Kidney epithelial cell (primary cell): ENCODE data around the gene BSPRY. TPM values are rescaled to one million over a fixed set of nuclear protein-coding genes. Genes with fewer than 3 reads are reported as not detected.
"Not testable (repeated sequence)": the region's sequence is repeated elsewhere in the genome, so short reads cannot be mapped to it uniquely, and the experiment has no call there.

Experiments
- DNase-seq: peaks from one replicate; pipeline ENCODE4 v3.0.0-alpha.2; 2010; ENCODE audit warnings: low read depth
- H3K27me3 ChIP-seq: 2 replicates; pipeline ENCODE4 v1.6.0; 2011; ENCODE audit warnings: low read length; ENCODE audit not compliant: control insufficient read depth, insufficient read depth
- H3K36me3 ChIP-seq: 2 replicates; pipeline ENCODE4 v1.5.1; 2011; ENCODE audit warnings: low read length; ENCODE audit not compliant: control insufficient read depth, insufficient read depth
- H3K4me3 ChIP-seq: 2 replicates; pipeline ENCODE4 v1.5.1; 2011; ENCODE audit warnings: low read depth, mild to moderate bottlenecking, control low read depth, low read length
- total RNA-seq: library from RNA; depleted of rRNA; stranded (reverse); fragments of >200 nt; gene quantifications from 2 replicates; pipeline ENCODE4 v1.2.3, GENCODE V29; 2015
- TF ChIP-seq, protein P1 (sequence below): IDR thresholded peaks from 2 replicates; pipeline ENCODE4 v1.5.1; 2011; ENCODE audit warnings: mild to moderate bottlenecking, moderate library complexity, low read length, control low read depth, inconsistent platforms; ENCODE audit not compliant: insufficient read depth, poor library complexity, severe bottlenecking

The BSPRY gene
- total RNA-seq, 1 donor from 2014 or later, result 9.6 TPM

DNA sequence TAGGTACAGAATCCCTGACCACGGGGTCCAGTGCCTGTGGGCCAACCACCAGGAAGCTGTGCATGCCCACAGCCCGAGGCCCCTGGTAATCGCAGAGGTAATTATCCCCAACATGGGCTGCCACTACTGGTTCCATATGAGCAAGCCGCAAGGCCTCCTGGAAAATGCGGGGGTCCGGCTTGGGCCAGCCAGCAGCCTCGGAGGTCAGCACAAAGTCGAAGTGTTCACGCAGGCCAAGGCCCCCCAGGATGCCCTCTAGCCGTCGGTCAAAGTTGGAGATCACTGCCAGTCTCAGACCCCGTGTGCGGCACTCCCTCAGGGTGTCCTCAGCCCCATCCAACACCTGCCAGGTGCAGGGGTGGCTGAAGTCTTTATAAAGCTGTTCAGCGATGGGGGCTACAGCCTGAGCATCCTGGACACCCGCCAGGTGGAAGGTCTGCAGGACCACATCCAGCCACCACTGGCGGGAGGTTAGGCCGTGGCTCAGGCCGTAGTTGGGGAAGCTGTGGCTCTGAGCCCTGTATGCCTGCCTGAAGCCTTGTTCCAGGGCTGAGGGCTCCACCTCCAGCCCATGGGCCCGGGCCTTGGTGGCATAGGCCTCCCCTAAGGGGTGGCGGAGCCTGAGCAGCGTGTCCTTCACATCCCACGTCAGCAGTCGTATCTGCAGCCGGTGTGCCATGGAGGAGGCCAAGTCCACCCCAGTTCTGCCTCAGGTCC, 24.5 kb downstream of the BSPRY start:
- H3K27me3 ChIP-seq, result no peaks in the 10 kb centered on the region
- TF ChIP-seq, protein P1, sequence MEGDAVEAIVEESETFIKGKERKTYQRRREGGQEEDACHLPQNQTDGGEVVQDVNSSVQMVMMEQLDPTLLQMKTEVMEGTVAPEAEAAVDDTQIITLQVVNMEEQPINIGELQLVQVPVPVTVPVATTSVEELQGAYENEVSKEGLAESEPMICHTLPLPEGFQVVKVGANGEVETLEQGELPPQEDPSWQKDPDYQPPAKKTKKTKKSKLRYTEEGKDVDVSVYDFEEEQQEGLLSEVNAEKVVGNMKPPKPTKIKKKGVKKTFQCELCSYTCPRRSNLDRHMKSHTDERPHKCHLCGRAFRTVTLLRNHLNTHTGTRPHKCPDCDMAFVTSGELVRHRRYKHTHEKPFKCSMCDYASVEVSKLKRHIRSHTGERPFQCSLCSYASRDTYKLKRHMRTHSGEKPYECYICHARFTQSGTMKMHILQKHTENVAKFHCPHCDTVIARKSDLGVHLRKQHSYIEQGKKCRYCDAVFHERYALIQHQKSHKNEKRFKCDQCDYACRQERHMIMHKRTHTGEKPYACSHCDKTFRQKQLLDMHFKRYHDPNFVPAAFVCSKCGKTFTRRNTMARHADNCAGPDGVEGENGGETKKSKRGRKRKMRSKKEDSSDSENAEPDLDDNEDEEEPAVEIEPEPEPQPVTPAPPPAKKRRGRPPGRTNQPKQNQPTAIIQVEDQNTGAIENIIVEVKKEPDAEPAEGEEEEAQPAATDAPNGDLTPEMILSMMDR, result no peak
- no peak for DNase-seq
- no peak overlapping the region for H3K4me3 ChIP-seq
- H3K36me3 ChIP-seq, result no peaks in the 10 kb centered on the region

DNA sequence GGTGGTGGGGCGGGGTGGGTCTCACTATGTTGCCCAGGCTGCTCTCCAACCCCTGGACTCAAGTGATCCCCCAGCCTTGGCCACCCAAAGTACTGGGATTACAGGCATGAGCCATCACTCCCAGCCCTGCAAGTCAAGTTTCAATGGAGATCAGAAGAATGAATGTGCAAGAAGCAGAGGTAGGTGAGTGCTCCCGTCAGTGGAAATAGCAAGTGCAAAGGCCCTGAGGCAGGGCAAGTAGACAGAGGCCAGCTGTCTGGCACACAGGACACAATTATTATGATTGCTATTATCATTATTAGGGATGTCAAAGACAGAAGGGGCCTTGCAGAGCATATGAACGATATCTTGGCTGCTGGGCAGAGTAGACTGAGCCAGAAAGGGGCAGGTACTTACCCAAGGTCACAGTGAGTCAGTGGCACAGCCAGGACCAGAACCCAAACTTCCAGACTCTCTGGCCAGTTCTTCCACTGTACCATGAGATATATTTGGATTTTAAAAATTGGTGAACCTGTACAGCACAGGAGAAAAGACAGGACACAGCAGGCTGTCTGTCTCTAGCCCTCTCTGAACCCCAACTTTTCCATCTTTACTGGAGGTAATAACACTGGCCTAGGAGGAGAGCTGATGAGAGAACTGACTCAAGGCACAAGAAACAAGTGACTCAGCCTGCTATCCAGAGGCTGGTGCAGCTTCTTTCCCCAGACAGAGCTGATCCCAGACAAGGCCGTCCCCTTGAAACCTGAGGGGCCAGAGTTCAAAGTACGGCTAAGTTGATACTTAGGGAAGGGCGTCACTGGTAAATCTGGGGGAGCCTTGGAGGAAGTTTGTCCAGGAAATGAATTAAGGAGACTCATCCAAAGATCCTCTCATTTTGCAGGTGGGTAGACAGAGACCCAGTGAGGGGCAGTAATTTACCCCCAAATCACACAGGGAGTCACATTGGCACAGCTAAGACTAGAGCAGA, 26.0 kb downstream of the BSPRY start:
- H3K36me3 ChIP-seq, result no peaks in the 10 kb centered on the region
- H3K4me3 ChIP-seq, result peak overlapping the region; percentile 21
- DNase-seq, result no peak
- TF ChIP-seq, protein P1, result no peak
- H3K27me3 ChIP-seq, result no peaks in the 10 kb centered on the region

DNA sequence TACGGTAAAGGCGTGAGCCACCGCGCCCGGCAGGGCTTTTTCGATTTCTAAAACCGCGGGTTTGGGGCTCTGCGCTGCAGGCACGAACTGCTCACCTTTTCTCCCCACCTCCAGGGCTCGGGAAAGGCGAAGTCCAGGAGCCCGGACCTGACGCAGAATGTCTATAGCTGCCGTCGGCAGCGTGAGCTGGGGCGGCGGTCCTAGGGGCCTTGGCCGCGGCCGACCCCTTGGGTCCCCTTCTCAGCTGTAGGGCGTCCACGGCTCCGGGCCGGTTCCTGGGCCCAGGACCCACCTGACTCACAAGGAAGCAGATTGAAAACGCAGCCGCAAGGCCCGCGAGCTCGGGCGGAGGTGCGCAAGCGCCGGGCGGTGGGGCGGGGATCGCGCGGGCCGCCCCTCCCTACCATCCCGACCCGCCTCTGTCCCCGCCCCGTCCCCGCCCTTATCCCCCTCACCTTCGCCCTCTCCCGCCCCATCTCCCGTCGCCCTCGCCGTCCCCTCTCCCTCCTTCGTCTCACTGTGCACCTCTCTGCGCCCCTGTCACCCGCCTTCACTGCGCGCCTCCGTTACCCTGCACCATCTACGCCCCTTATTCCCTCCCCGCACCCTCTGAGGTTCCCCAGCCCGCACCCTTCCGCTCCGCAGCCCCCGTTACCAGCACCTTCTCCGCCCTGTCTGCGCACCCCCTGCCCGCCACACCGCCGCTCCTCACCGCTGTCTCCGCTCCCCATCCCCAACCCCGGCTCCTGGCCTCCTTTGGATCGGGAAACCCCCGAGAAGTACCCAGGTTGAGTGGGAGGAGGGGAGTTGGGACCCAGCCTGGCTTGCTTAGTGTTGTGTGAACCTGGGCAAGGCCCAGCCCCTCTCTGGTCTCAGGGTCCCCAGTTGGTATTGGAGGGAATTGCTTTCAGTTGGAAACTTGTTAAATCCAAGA, 27.6 kb downstream of the BSPRY start, which contains the start of gene HDHD3:
Gene HDHD3, minus strand, starts transcription at position 353 of the 934 bp plus-strand sequence. CDS start 2,632 bp downstream, outside the sequence.
- peak; percentile 29 for DNase-seq
- TF ChIP-seq, protein P1, result no peak
- no peaks in the 10 kb centered on the region for H3K27me3 ChIP-seq
- no peaks in the 10 kb centered on the region for H3K36me3 ChIP-seq
- peak within 1 kb of the TSS; percentile 61 for H3K4me3 ChIP-seq

DNA sequence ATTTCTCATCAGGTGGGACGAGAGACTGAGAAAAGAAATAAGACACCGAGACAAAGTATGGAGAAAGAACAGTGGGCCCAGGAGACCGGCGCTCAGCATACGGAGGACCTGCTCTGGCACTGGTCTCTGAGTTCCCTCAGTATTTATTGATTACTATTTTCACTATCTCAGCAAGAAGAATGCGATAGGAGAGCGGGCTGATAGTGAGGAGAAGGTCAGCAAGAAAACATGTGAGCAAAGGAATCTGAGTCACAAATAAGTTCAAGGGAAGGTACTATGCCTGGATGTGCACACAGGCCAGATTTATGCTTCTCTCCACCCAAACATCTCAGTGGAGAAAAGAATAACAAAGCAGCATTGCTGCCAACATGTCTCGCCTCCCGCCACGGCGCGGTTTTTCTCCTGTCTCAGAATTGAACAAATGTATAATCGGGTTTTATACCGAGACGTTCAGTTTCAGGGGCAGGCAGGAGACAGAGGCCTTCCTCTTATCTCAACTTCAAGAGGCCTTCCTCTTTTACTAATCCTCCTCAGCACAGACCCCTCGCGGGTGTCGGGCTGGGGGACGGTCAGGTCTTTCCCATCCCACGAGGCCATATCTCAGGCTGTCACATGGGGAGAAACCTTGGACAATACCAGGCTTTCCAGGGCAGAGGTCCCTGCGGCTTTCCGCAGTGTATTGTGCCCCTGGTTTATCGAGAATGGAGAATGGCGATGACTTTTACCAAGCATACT, 29.9 kb downstream of the BSPRY start:
- H3K4me3 ChIP-seq, H3K36me3 ChIP-seq, H3K27me3 ChIP-seq, DNase-seq: not testable (repeated sequence)

DNA sequence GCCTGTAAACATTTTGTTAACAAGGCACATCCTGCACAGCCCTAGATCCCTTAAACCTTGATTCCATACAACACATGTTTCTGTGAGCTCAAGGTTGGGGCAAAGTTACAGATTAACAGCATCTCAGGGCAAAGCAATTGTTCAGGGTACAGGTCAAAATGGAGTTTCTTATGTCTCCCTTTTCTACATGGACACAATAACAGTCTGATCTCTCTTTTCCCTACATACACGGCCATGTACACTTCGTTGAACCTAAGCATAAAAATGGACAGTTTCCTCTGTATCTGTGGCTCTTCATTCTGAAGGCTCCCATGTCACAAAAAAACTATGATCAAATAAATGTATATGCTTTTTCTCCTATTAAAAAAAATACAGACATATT, 30.5 kb downstream of the BSPRY start:
- not testable (repeated sequence) for H3K4me3 ChIP-seq, DNase-seq, H3K27me3 ChIP-seq, H3K36me3 ChIP-seq

DNA sequence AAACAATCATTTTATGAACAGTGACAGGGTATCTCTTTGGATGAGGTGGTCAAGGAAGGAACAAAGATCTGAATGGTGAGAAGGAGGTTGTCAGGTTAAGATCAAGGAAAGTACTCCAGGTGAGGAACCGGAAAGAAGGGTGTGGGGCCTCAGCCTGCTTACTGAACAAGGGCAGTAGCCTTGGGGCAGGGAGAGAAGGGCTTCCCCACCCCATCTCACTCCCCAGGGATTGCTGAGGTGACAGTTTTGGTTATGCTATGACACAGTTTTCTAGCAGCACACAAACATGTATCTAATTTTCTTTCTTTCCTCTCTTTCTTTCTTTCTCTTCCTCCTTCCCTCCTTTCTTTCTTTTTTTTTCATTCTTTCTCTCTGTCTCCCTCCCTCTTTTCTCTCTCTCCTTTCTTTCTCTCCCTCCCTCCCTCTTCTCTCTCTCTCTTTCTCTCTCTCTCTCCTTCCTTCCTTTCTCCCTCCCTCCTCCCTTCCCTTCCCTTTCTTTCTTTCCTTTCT, 31.6 kb downstream of the BSPRY start:
- Histone ChIP-seq H3K27me3 (no peaks in the 10 kb centered on the region), H3K36me3 (no peaks in the 10 kb centered on the region), H3K4me3 (no peak overlapping the region)
- TF ChIP-seq, protein P1, result no peak
- no peak for DNase-seq

DNA sequence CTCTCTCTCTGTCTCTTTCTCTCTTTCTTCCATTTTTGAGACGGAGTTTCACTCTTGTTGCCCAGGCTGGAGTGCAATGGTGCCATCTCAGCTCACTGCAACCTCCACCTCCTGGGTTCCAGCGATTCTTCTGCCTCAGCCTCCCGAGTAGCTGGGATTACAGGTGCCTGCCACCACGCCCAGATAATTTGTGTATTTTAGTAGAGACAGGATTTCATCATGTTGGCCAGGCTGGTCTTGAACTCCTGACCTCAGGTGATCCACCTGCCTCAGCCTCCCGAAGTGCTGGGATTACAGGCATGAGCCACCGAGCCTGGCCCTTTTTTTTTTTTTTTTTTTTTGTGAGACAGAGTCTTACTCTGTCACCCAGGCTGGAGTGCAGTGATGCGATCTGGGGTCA, 32.1 kb downstream of the BSPRY start:
- H3K36me3 ChIP-seq, H3K4me3 ChIP-seq, H3K27me3 ChIP-seq, DNase-seq: not testable (repeated sequence)
